Smooth muscle cell of the brain vasculature (primary cell): Measurements from ENCODE around the gene CALU.

ENCODE experiments used
- DNase-seq: peaks from one replicate; pipeline ENCODE4 v3.0.0-alpha.2; 2012; ENCODE audit warnings: low read depth, low spot score

CALU gene

GRCh38 chr7:128811631-128812430, 72.7 kb downstream of the CALU start:
- no peak for DNase-seq

GRCh38 chr7:128812514-128813168, 73.5 kb downstream of the CALU start:
- DNase-seq: no peak

GRCh38 chr7:128814499-128814898, 75.3 kb downstream of the CALU start:
- no peak for DNase-seq

GRCh38 chr7:128815289-128815942, 76.3 kb downstream of the CALU start:
- DNase-seq: no peak

GRCh38 chr7:128818694-128819093, 79.5 kb downstream of the CALU start:
- no peak for DNase-seq
